Stomach (tissue), 4 donors: Measurements from ENCODE around the gene DPYSL5.

Experiments
- EP300 ChIP-seq: sonication (generic); formaldehyde crosslinking; IDR thresholded peaks from one replicate; pipeline ENCODE4 v1.6.1; 2017; ENCODE audit warnings: antibody characterized with exemption
- TF ChIP-seq, protein P1 (sequence below), 7 experiments: fragments of 450-650 bp in 4 of 7; fragments of 200-600 bp in 3 of 7; sonication (generic) in 3 of 7; IDR thresholded peaks; one replicate each; pipeline ENCODE4 v1.5.1; 2016 to 2019; ENCODE audit warnings: antibody characterized with exemption in 7 of 7, control low read depth in 2 of 7, mild to moderate bottlenecking in 1 of 7

DNA sequence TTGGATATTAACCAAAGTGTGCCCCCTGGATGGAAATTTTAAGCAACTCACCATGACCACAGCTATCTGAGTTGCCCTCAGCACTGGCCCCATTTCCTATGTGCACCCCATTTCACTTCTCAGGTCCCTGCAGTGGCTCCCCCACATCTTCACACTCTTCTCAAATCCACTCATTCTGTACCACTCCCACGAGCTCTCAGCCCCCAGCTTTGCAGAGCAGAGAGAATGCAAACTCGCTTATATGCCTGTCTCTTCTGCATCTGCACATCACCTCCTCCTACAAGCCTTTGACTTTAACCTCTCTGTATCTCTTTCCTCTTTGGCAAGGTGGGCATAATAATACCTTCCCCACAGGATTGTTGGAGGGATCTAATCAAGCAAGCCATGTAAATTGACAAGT is 46.2 kb downstream of the DPYSL5 start:
- TF ChIP-seq, protein P1, sequence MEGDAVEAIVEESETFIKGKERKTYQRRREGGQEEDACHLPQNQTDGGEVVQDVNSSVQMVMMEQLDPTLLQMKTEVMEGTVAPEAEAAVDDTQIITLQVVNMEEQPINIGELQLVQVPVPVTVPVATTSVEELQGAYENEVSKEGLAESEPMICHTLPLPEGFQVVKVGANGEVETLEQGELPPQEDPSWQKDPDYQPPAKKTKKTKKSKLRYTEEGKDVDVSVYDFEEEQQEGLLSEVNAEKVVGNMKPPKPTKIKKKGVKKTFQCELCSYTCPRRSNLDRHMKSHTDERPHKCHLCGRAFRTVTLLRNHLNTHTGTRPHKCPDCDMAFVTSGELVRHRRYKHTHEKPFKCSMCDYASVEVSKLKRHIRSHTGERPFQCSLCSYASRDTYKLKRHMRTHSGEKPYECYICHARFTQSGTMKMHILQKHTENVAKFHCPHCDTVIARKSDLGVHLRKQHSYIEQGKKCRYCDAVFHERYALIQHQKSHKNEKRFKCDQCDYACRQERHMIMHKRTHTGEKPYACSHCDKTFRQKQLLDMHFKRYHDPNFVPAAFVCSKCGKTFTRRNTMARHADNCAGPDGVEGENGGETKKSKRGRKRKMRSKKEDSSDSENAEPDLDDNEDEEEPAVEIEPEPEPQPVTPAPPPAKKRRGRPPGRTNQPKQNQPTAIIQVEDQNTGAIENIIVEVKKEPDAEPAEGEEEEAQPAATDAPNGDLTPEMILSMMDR (IDR thresholded peaks at IDR 0.05): no peak
- TF ChIP-seq EP300: no peak
